Globus pallidus (tissue), 1 donor: Measurements from ENCODE around the gene RBBP8NL.

Source experiments
- DNase-seq: peaks from one replicate; pipeline ENCODE4 v3.0.0-alpha.2; 2015; ENCODE audit warnings: low spot score

Gene RBBP8NL

DNA sequence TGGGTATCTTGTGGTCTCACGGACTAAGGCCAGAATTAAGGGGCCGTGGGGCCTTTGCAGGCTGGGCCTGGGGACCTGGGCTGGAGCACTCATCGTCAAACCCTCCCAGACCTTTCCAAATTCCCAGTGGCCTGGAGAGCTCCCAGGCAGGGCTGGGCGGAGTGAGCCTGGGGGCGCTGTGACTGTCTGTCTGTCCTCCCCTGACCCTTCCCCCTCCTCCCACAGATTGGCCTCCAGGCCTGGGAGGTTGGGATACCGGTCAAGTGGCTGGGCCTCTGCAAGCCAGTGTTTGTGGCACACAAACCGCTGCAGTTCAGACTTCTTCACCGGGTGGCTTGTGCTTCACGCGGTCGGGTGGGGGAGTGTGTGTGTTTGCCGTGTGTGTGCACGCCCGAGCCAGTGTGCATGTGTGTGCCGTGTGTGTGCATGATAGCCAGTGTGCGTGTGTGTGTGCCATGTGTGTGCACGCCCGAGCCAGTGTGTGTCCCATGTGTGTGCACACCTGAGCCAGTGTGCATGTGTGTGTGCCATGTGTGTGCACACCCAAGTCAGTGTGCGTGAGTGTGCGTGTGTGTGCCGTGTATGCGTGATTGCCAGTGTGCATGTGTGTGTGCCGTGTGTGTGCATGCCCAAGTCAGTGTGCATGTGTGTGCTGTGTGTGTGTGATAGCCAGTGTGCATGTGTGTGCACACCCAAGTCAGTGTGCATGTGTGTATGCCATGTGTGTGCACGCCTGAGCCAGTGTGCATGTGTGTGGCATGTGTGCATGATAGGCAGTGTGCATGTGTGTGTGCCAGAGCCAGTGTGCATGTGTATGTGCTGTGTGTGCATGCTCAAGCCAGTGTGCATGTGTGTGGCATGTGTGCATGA lies 6.3 kb downstream of the RBBP8NL start:
- DNase-seq = no peak

DNA sequence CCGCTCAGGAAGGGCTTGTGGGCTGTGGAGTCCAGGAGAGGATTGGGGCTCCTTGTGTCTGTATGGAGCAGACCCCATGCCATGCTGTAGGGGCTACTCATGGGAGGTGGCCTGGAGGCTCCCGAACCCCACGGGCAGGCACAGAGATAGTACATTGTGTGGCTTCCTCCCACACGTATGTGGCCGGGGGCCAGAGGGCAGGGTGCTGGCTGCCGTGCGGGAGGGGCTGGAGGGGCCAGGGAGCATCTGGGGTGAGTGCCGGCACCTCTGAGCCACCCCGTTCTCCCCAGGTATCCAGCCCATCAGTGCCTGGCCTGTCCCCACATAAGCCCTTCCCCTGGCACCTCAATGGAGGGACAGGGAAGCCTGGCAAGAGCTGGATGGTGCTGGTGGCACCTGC lies 7.6 kb downstream of the RBBP8NL start:
- DNase-seq = no peak

DNA sequence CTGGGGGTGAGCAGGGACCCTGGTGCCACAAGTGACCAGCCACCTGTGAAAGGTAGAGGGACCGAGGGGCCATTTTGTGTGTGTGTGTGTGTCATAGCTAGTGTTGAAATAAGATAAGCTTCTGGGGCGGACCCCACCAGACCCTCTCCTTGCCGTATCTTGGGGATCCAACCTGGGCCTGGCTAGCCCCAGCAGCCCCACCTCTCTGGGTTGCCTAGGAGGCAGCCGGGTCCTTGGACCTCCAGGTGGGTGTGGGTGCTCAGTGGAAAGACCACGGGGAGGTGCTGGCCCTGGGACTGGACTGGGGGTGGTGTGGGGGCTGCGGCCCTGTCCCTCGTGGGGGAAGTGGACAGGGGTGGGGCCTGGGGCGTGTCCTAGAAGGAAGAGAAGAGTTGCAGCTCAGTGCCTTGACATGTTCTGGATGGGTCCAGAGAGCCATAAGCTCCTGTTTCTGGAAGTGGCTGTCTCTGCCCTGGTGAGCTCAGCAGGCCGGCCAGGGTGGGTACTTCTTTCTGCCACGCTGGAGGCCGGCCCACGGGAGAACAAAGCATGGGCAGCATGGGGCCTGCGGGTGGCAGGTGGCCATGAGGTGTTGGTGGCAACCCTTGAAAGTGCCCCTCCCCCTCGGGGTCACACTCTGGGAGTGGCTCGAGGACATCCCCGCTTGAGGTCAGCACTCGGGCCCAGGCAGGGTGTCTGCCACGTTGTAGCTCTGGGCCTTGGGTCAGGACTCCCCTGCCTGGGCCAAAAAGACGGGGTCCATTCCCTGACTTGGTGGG lies 8.4 kb downstream of the RBBP8NL start:
- no peak for DNase-seq

DNA sequence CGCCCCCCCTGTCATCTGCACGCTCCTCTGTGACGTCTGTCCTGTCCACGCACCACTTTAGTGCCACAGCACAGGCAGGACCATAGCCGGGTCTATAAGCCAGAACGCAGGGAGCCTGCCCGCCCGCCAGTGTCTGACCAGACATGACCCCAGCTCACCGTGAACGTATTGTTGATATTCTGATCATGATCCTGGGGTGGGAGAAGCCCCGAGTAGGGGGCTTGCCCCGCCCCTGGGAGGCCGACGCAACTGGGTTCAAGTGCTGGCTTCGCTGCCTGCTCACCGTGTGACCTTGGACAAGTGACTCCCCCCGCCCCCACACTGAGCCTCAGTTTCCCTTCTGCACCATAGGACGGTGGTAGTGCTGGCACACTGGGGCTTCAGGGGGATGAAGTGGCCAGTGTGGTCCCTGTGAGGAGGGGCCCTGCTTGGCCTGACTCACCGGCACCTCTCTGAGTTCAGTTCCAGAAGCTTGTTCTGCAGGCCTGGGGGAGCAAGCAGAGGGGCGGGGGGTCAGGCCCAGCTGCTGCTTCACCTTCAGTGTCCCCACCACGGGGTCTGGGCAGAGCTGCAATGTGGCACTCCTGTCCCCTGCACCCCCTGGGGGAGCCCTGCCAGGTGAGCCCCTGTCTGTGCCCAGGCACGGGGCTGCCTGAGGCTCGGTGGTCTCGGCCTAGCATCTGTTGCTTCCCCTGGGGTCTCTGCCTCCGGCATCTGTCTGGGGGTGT lies 9.2 kb downstream of the RBBP8NL start:
- DNase-seq = no peak

DNA sequence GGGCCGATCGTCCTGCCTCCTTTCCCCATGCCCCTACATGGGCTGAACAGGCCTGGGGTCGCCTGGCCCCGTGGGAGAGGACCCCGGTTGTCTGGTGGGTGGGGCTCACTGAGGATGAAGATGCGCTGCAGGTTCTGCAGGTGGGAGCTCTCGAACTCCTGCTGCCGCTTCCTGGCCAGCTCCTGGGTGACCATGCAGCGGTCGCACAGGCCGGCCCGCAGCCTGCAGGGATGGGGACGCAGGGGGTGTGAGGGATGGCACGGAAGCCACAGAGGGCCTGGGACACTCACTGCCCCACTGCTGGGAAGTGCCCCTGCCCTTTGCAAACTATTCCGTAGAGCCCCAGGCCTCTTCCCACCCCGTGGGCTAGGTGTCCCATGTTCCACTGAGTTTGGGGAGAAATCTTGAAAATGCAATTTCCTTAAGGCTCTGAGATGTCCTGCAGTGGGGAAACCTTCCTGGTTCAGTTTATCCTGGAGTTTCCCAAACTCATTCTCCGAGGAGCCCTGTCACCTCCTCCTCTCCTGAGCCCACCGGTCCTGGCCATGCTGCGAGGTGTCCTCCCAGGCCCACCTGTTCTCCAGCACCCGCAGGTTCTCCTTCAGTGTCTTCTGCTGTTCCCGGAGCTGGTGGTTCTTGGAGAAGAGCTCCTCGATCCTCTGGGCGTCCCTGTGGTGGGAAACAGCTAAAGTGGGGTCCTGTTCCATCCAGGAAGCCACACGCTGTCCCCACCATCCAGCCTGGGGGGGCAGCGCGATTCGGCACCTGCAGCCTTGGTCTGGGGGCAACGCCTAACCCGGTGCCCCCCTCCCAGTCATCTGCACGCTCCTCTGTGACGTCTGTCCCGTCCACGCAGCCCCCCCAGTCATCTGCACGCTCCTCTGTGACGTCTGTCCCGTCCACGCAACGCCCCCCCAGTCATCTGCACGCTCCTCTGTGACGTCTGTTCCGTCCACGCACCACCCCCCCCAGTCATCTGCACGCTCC lies 10.4 kb downstream of the RBBP8NL start:
- DNase-seq = no peak

DNA sequence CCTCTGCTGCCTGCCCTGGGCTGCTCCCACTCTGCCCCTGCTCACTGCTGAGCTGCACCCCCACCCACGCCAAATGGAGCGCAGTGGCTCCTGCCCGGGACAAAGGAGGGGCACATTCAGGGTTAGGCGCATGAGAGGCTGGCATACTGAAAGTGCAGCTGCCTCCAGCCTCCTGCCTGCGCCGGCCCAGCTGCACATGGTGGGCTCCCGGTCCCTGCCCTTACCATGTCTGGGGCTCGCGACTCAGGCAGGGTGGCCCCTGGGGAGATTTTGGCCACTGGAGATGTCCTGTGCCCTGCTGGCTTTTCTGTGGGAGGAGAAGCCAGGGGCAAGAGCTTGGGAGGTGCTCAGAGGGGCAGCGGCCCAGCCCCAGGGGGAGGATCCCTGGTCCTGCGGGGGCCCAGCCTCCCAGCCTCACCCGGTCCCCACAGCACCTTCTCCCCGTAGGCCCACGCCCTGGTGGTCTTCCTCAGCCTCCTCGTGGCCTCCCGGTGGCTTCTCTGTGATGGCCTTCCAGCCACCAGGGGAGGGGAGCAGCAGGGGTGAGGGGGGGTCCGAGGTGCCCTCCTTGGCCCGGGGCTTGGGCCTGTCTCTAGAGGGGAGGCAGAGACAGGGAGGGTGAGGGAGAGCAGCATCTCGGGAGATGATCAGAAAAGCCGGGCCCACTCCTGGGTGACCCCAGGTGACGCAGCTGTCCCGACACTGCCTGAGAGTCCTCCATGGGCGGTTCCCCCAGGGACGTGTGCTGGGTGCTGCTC lies 11.8 kb downstream of the RBBP8NL start:
- DNase-seq = no peak

DNA sequence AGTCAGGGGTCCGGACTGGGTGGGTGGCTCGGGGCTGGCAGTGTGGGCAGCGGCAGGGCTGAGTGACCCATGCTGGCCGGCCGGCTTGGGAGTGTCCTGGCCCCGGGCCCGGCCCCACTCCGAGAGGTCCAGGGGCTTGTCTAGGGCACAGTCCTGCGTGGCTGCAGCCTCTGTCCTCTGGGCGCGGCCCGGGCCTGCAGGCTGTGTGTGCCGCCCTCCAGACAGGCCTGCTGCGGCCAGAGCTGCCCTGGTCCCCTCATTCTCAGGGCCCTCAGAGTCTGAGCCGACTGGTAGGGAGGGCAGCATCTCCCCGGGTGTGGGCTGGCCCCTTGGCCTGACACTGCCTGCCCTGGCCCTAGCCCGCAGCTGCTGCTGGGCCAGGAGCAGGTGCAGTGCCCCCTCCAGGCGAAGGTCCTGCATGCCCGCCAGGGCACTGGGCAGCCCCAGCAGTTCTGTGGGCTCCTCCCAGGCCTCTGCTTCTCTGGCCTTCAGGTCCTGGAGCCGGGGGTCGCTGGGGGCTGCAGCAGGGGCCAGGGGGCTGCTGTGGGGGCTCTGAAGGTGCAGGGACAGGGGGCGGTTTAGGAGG lies 13.3 kb downstream of the RBBP8NL start:
- no peak for DNase-seq

DNA sequence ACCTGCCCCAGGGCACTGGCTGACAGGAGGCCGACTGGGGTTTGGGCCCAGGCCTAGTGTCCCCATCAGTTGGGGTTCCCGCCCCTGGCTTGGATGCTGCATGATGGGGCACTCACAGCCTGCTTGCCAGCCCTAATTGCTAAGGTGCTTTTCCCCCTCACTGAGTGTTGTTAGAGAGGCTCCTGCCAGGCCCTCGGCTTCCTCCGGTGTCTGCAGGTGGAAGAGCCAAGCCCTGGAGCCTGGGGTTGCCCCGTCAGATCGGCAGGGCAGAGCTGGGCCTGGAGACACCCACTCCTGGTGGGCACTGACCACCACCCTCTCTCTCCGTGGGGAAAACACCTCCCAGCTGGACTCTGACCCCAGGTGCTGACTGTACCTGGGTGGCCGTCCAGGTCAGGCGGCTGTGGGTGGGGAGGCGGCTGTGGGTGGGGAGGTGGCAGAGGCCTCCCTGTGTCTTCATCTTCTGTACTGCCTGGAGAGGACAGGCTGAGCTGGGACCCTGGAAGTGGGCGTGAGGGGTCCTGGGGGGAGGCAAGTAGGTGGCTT lies 14.2 kb downstream of the RBBP8NL start:
- no peak for DNase-seq

DNA sequence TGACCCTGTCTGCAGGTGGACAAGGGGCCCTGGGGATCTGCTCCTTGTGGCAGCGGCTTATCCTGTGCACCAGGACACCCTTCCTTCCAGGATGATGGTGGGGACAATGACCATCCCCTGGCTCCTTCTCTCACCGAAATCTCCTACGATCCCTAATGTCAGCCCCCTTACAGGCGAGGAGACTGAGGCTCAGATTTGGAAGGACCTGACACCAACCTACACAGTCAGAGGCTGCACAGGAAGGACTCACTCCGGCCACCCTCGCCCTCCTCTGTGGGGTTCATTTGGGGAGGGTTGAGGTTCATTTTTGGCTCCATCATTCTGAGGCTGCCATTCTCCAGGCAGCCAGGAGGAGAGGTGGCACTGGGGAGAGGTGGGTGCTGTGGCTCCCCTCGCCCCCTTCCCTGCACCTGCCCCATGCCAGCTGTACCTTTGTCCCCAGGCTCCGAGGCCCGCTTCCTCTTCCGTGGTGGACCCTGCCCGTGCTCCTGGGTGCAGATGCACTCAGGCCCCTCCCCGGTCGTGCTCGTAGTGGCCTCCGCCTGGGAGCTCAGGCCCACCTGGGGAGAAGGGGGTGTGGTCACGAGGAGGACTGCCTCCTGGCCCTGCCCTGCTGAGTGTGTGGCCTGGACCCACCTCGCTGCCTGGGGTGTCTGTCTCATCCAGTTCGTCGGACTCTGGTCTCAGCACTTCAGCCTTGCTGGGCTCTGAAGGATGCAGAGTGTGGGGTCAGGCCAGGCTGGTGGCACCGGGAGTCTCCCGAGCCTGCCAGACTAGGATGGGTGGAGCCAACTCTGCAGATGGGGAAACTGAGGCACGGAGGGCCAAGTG lies 14.9 kb downstream of the RBBP8NL start:
- no peak for DNase-seq

DNA sequence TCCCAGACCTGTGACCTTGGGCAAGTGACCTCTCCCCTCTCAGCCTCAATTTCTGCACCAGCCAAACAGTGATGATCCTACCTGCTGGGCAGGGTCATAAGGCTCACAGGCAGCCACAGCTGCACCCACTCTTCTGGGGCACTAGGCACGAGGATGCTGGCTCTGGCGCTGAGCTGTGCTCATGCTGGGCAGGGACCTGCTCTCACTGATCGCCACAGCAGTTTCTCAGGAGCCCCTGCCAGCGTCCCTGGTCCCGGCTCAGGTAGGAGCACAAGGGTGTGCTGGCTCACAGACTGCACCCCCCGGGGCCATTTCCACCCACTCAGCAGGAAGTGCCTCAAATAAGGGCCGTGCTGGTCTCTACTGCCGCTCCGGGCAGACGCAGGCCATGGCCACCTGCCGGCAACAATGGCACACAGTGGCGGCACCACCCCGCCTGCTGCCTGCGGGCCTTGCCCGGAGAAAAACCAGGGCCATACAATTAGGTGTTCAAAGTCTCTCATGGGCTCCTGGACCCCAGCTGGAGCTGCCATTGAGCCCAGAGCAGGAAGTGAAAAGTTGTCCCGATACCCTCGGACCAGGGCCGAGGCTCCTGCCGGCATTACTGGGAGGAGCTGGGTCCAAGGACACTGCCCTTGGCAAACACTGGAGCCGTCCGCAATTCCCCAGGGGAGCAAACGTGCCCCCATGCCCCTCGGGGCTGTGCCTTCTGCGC lies 15.7 kb downstream of the RBBP8NL start:
- DNase-seq = no peak

DNA sequence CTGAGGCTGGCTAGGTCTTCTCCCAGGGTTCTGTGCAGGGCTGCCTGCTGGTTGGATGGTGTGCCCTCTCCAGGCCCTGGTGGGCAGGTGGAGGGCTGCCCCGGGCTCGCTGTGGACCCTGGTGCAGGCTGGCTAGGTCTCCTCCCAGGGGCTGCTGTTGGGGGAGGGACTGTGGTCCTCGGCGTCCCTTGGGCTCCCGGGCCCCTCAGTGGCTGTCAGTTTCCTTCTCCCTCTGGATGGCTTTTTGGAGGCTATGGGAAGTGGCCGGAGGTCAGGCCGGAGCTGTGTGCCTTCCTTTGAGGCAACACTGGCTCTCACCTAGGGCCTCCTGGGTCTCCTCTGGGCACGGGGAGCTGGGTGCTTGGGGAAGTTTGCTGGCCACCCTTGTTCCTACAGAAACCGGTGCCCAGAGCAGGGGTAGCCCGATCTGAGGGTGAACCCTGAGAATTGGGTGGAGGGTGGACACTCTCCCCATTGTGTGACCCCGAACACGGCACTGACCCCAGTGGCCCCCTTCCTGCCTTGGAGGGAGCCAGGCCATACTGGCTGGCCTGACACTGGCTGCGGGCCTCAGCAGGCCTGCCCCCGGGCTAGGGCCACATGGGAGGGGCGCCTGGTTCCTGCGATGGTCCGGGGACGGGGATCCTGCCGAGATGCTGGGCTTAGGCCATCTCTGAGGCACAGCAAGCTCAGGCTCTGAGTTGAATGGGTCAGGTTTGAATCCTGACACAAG lies 16.4 kb downstream of the RBBP8NL start:
- no peak for DNase-seq

DNA sequence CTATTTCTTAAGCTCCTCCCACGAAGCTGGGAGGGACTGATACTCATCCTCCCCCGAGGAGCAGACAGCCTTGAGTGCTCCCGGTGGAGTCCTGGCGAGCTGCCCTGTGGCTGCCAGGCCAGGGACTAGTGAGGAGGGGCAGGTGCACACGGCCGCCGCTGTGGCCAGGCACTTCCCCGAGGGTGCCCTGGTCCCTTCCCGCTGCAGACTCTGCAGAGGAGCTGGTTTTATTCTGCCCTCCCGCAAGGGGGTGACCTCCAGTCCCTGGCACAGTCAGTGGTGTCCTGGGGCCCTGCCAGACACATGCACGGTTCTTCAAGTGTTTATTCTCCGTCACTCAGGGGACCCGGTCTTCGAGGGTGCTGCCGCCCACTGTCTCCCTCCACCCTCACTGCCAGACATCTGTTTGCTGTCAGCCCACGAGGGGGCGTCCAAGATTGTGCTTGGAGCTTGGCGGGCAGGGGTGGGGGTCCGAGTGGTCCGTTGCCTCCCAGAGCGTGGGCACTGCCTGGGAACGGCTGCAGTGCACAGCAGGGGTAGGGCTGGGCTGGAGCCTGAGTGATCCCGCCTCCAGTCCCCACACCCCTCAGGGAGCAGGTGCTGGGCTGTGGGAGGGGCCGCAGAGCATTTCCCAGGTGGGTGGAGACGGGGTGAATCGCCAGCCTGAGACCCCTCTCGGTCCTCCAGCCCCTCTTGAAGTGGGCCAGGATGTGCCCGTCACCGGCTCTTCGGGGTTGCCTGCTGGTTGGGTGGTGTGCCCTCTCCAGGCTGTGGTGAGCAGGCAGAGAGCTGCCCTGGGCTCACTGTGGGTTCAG lies 17.2 kb downstream of the RBBP8NL start:
- DNase-seq = no peak

DNA sequence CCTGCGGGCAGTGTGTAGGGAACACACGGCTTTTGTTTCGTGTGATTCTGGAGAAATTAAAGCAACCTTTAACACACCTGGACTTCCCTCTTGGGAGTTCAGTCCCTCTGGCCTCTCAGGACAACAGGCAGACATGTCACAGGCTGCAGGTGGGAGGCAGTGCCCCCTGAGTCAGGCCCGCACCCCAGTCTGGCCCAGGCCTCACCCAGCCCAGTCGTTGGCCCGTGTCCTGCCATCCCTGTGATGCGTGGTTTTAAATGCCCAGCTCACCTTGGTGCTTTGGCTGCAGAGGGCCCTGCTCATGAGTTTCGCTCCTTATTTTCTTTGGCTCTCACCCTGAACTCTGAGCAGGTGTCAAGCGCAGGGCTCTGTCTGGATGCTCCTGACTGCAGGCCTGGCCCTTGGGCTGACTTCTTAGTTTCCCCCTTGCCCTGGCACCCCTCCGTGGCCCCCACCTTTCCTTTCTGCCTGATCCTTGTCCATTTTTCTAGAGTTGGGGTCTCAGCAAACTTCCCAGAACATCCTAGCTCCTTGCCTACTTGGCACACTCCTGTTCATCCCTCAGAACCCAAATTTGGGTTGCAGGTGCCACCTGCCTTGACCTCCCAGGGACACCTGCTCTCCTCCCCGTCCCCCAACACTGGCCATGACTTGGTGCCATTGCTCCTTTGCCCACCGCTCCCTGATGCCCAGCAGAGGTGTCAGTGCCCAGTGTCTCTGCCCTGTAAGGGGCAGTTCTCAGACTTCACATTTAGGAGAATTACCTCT lies 18.1 kb downstream of the RBBP8NL start:
- DNase-seq = no peak

DNA sequence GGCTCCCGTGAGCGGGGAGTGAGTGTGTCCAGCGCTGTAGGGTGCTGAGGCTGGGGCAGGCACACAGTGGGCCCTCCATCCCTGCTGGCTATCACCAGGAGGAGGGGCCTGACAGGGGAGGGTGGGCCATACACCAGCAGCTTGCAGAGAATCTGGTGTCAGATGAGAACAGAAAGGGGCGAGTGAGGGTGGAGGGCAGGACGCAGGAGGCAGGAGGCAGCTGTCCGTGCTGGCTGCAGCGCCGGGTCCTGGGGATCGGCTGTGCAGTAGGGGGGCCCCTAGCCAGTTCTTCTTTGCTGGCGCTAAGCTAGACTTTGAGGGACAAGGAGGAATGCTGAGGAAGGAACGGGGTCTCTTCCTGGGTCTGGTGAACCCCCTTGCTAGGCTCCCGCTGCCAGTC lies 18.7 kb downstream of the RBBP8NL start:
- no peak for DNase-seq

DNA sequence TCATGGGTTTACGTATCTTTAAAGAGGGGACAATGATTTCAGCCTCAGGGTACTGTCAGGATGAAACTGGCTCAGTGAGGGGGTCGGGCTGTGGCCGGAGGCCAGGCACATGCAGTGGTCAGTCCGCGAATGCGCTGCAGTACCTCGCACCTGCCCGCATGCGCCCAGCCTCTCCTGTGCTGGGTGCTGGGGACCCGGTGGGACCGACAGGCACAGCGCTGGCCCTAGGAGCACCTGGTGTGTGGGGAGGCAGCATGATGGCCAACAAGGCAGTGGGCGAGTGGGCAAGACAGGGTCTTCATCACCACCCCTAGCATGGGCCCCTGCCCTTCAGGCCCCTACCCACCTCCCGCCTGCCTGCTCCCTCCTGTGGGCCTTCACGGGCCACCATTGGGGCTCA lies 19.3 kb downstream of the RBBP8NL start:
- DNase-seq = no peak
